Trophoblast cell (in vitro differentiated cells and primary cell): ENCODE measurements around the gene GALNT16.

Experiments
- DNase-seq, 2 donors: peaks; one replicate each; pipeline ENCODE4 v3.0.0-alpha.2; 2016
- H2AFZ ChIP-seq: 2 replicates; pipeline ENCODE4 v1.6.1; 2013; ENCODE audit warnings: low read length, moderate library complexity, mild to moderate bottlenecking; ENCODE audit not compliant: insufficient read depth, poor library complexity
- H2AK5ac ChIP-seq: 2 replicates; pipeline ENCODE4 v1.6.1; 2013; ENCODE audit warnings: mild to moderate bottlenecking, low read length
- H2BK120ac ChIP-seq: 2 replicates; pipeline ENCODE4 v1.6.1; 2013; ENCODE audit warnings: low read length, mild to moderate bottlenecking, moderate library complexity; ENCODE audit not compliant: insufficient read depth, poor library complexity
- H2BK12ac ChIP-seq: 2 replicates; pipeline ENCODE4 v1.6.1; 2013; ENCODE audit warnings: mild to moderate bottlenecking, low read length, moderate library complexity
- H2BK5ac ChIP-seq: 2 replicates; pipeline ENCODE4 v1.6.1; 2013; ENCODE audit warnings: low read length, low read depth, moderate library complexity, mild to moderate bottlenecking; ENCODE audit not compliant: poor library complexity
- H3K14ac ChIP-seq: 2 replicates; pipeline ENCODE4 v1.6.1; 2013; ENCODE audit warnings: mild to moderate bottlenecking, low read length
- H3K18ac ChIP-seq: 2 replicates; pipeline ENCODE4 v1.6.1; 2013; ENCODE audit warnings: mild to moderate bottlenecking, low read length
- H3K23ac ChIP-seq: 2 replicates; pipeline ENCODE4 v1.6.1; 2013; ENCODE audit warnings: low read length
- H3K27ac ChIP-seq: 2 replicates; pipeline ENCODE4 v1.5.1; 2013; ENCODE audit warnings: low read depth, mild to moderate bottlenecking, inconsistent platforms, low read length, moderate library complexity
- H3K27me3 ChIP-seq: 2 replicates; pipeline ENCODE4 v1.6.1; 2013; ENCODE audit warnings: inconsistent platforms, mild to moderate bottlenecking, low read length, moderate library complexity; ENCODE audit not compliant: insufficient read depth
- H3K36me3 ChIP-seq, 2 experiments: 1 replicate in 1 of 2; 2 replicates in 1 of 2; pipeline ENCODE4 v1.6.1; 2013; ENCODE audit warnings: low read length in 2 of 2, mild to moderate bottlenecking in 2 of 2, moderate library complexity in 1 of 2; ENCODE audit not compliant: insufficient read depth in 2 of 2, control insufficient read depth in 1 of 2
- H3K4ac ChIP-seq: 2 replicates; pipeline ENCODE4 v1.6.1; 2013; ENCODE audit warnings: low read depth, mild to moderate bottlenecking, low read length, moderate library complexity
- H3K4me1 ChIP-seq, 2 experiments: 1 replicate in 1 of 2; 2 replicates in 1 of 2; pipeline ENCODE4 v1.6.1; 2013; ENCODE audit warnings: low read length in 2 of 2, mild to moderate bottlenecking in 2 of 2, moderate library complexity in 1 of 2; ENCODE audit not compliant: insufficient read depth in 2 of 2, control insufficient read depth in 1 of 2
- H3K4me2 ChIP-seq: 2 replicates; pipeline ENCODE4 v1.6.1; 2013; ENCODE audit warnings: inconsistent platforms, mild to moderate bottlenecking, low read length, moderate library complexity
- H3K4me3 ChIP-seq: 2 replicates; pipeline ENCODE4 v1.5.1; 2013; ENCODE audit warnings: mild to moderate bottlenecking, low read depth, low read length, inconsistent platforms
- H3K79me1 ChIP-seq: one replicate; pipeline ENCODE4 v1.6.1; 2013; ENCODE audit warnings: low read length
- H3K79me2 ChIP-seq: 2 replicates; pipeline ENCODE4 v1.6.1; 2013; ENCODE audit warnings: low read length, mild to moderate bottlenecking; ENCODE audit not compliant: control insufficient read depth, insufficient read depth, poor library complexity
- H3K9ac ChIP-seq: 2 replicates; pipeline ENCODE4 v1.6.1; 2013; ENCODE audit warnings: mild to moderate bottlenecking, low read length
- H3K9me3 ChIP-seq: 2 replicates; pipeline ENCODE4 v1.6.1; 2013; ENCODE audit warnings: low read depth, mild to moderate bottlenecking, control low read depth, inconsistent platforms, low read length; ENCODE audit not compliant: insufficient read depth
- H4K12ac ChIP-seq: 2 replicates; pipeline ENCODE4 v1.6.1; 2013; ENCODE audit warnings: low read depth, mild to moderate bottlenecking, low read length, moderate library complexity
- H4K8ac ChIP-seq: 2 replicates; pipeline ENCODE4 v1.6.1; 2013; ENCODE audit warnings: low read depth, mild to moderate bottlenecking, low read length, moderate library complexity
- H4K91ac ChIP-seq: one replicate; pipeline ENCODE4 v1.6.1; 2013; ENCODE audit warnings: low read depth, mild to moderate bottlenecking, low read length, moderate library complexity
- whole genome bisulfite sequencing: extraction: QIAGEN DNeasy Blood & Tissue Kit; methylation state at CpG from one replicate; pipeline ENCODE4 v1.1.7; 2013; ENCODE audit warnings: missing lambda C conversion rate; ENCODE audit not compliant: insufficient read length, insufficient coverage; ENCODE audit errors: extremely low coverage; 5-methylcytosine and 5-hydroxymethylcytosine counted together

Gene GALNT16

DNA sequence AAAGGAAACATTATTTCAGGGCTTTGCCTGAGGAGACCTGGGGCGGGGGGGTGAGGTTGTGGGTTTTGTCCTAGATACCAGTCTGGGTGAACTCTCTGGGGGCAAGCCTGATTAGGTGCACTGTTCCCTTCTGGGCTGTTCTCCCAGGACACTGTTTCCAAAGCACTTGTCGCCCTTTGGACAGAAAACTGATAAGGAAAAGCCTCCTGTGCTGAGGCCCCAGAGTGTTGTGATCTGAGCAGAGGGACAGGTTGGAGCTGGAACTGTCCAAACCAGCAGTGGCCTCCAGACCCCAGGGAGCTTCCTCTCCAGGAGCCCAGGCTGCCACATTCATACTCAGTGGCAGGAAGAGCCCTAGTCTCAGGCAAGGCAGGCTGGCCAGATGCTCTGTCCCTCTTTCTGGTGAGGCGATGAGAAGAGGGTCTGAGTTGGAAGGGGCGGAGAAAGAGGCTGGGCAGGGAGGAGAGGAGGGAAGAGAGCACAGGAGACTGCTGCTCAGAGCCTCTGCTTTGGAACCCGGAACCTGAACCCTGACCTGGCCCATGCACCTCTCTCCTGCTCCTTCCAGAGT is 1.9 kb downstream of the GALNT16 start:
- no peaks in the 10 kb centered on the region for H3K79me1 ChIP-seq
- no peak overlapping the region for H2AK5ac ChIP-seq
- no peak overlapping the region for H3K23ac ChIP-seq

DNA sequence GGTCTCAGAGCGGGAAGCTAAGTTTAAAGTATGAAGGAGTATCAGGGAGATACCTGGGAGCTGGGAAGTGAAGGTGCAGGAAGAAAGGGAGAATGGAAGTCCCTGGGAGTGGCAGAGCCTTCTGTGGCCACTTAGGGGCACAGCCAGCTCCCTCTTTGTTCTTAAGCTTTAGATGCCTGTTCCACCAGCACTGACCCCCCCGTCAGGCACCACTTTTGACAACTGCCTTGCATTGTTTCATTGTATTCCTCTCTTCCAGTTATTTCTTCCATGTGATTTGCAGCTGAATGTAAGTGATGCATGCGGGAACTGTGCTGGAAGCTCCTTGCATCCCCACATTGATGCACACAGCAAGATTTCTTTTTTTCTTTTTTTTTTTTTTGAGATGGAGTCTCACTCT is 2.6 kb downstream of the GALNT16 start:
- Histone ChIP-seq H2BK12ac (no peak overlapping the region), H4K12ac (no peak overlapping the region), H3K4me2 (no peak overlapping the region), H3K36me3 (no peaks in the 10 kb centered on the region), H2AK5ac (no peak overlapping the region), H4K91ac (no peak overlapping the region), H3K4me1 (peaks cover 10 to 13% of the 10 kb centered on the region in 2 experiments), H3K9ac (no peak overlapping the region), H3K4me3 (no peak overlapping the region), H2BK120ac (no peak overlapping the region), H2AFZ (no peak overlapping the region), H2BK5ac (no peak overlapping the region), H3K79me1 (no peaks in the 10 kb centered on the region), H3K18ac (no peak overlapping the region), H3K27ac (no peak overlapping the region), H3K79me2 (no peaks in the 10 kb centered on the region), H3K27me3 (peaks cover 40% of the 10 kb centered on the region), H3K4ac (no peak overlapping the region), H3K14ac (no peak overlapping the region), H4K8ac (no peak overlapping the region), H3K9me3 (peaks cover 2% of the 10 kb centered on the region), H3K23ac (no peak overlapping the region)
- DNase-seq: no peak
- WGBS: no CpG with 5 or more reads among the region's 3 CpGs

More for the DNA sequence above, 1.9 kb downstream of the GALNT16 start:
- Histone ChIP-seq H2AFZ (no peak overlapping the region), H3K36me3 (no peaks in the 10 kb centered on the region), H3K4me3 (no peak overlapping the region), H4K8ac (no peak overlapping the region), H4K12ac (no peak overlapping the region), H2BK5ac (no peak overlapping the region), H3K27me3 (peaks cover 40% of the 10 kb centered on the region), H3K9ac (no peak overlapping the region), H3K4me2 (no peak overlapping the region), H3K9me3 (peaks cover 2% of the 10 kb centered on the region), H4K91ac (no peak overlapping the region), H3K27ac (no peak overlapping the region), H3K18ac (no peak overlapping the region), H2BK120ac (no peak overlapping the region), H3K14ac (no peak overlapping the region), H3K4ac (no peak overlapping the region), H2BK12ac (no peak overlapping the region), H3K79me2 (no peaks in the 10 kb centered on the region), H3K4me1 (peaks cover 10 to 13% of the 10 kb centered on the region in 2 experiments)
- no CpG with 5 or more reads among the region's 5 CpGs for WGBS
- no peak for DNase-seq

- no peak overlapping the region for H4K8ac ChIP-seq
- H3K23ac ChIP-seq: no peak overlapping the region
- no peak overlapping the region for H4K12ac ChIP-seq
- no peak overlapping the region for H2BK5ac ChIP-seq
- no peak overlapping the region for H3K4me3 ChIP-seq
- no peak overlapping the region for H3K18ac ChIP-seq
- H3K9ac ChIP-seq: no peak overlapping the region
- H3K14ac ChIP-seq: no peak overlapping the region
- peak; percentile 5 to 27 for DNase-seq
- H3K9me3 ChIP-seq: peaks cover 2% of the 10 kb centered on the region
- H2BK120ac ChIP-seq: no peak overlapping the region
- no CpG with 5 or more reads among the region's 6 CpGs for WGBS
- H3K27ac ChIP-seq: no peak overlapping the region
- H4K91ac ChIP-seq: no peak overlapping the region
- no peaks in the 10 kb centered on the region for H3K36me3 ChIP-seq
- no peaks in the 10 kb centered on the region for H3K79me1 ChIP-seq
- H3K4me1 ChIP-seq: peaks cover 10 to 13% of the 10 kb centered on the region in 2 experiments
- no peak overlapping the region for H2AK5ac ChIP-seq
- H3K27me3 ChIP-seq: peaks cover 38% of the 10 kb centered on the region
- no peak overlapping the region for H3K4ac ChIP-seq
- no peak overlapping the region for H2AFZ ChIP-seq
- no peak overlapping the region for H3K4me2 ChIP-seq
- no peak overlapping the region for H2BK12ac ChIP-seq
- no peaks in the 10 kb centered on the region for H3K79me2 ChIP-seq
Measured at GRCh38 chr14:69263364-69263763, 3.4 kb downstream of the GALNT16 start.

- Histone ChIP-seq H3K14ac (no peak overlapping the region), H3K4me2 (no peak overlapping the region), H3K79me1 (no peaks in the 10 kb centered on the region), H2BK5ac (no peak overlapping the region), H2AK5ac (no peak overlapping the region), H3K9ac (no peak overlapping the region), H3K4me1 (peaks cover 10 to 13% of the 10 kb centered on the region in 2 experiments), H3K23ac (no peak overlapping the region), H3K27ac (no peak overlapping the region), H3K4ac (no peak overlapping the region), H3K27me3 (peaks cover 34% of the 10 kb centered on the region), H4K8ac (no peak overlapping the region), H3K18ac (no peak overlapping the region), H2BK12ac (no peak overlapping the region), H3K4me3 (no peak overlapping the region), H4K12ac (no peak overlapping the region), H3K79me2 (no peaks in the 10 kb centered on the region), H2AFZ (no peak overlapping the region), H3K36me3 (no peaks in the 10 kb centered on the region), H2BK120ac (no peak overlapping the region), H4K91ac (no peak overlapping the region), H3K9me3 (peaks cover 2% of the 10 kb centered on the region)
- no peak for DNase-seq
- WGBS: no CpG with 5 or more reads among the region's 8 CpGs
Measured at GRCh38 chr14:69263771-69264170, 3.8 kb downstream of the GALNT16 start.
